HG02852 (cell line): ENCODE results near the gene PINLYP.
"Not testable (repeated sequence)": the region's sequence is repeated elsewhere in the genome, so short reads cannot be mapped to it uniquely, and the experiment has no call there.

Experiments used
- ATAC-seq: cut with Tn5 transposase; IDR thresholded peaks from one replicate; pipeline ENCODE4 v1.9.1; 2021; ENCODE audit warnings: mild to moderate bottlenecking, moderate library complexity; ENCODE audit not compliant: unreplicated experiment

Gene PINLYP

DNA sequence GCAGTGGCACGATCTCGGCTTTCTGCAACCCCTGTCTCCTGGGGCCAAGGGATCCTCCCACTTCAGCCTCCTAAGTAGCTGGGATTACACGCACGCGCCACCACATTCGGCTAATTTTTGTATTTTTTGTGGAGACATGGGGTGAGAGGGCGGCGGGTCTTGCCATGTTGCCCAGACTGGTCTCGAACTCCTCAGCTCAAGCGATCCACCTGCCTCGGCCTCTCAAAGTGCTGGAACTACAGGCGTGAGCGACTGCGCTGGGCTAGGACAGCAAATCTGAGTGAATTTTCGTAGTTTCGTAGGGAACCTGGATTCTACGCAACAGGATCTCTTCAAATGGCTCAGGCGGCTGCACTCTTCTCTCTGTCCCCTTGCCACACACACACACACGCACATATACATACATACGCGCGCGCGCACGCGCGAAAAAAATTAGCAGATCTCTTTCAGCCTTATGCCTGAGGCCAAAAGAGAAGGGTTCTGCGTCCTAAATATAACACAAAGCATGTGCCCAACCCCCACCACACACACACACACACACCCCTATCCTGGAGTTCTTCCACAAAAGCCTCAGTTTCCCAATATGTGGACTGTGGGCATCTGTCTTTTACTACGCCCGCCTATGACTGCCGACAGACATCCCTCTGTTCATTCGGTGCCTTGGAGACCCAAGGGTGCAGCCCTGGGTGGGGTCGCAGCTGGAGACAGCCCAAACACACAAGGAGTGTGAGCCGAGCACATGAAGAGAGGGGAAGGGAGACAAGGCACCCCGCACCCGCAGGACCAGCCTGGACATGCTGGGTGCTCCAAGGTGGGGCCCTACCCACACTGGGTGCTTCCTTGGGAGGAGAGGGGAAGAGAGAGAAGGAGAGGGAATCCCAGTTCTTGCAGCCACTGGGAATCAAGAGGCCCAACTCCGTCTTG is 616 bp downstream of the PINLYP start:
- peak; percentile 7 for ATAC-seq

DNA sequence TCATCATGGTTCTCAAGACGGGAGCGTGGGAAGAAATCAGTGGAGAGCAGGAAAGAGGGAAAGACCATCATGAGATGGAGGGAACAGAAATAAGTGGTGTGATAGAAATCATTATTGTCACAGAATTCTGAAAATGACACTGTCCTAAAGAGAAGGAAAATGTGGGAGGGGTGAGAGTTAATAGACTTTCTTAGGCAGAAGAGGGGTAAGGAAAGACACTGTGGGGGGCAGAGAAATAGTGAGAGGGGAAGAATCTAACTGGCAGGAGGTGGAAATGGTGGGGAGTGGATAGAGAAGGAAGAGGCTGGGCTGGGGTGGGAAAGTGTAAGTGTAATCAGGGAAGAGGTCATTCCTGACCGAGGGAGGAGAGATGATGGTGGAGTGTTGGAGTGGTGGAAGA is 3.2 kb downstream of the PINLYP start:
- no peak for ATAC-seq

GRCh38 chr19:43581467-43581866 is 5.9 kb downstream of the PINLYP start:
- no peak for ATAC-seq

GRCh38 chr19:43582495-43582894 is 6.9 kb downstream of the PINLYP start:
- ATAC-seq, result no peak

- ATAC-seq, result no peak
Measured at GRCh38 chr19:43584484-43584883, 8.9 kb downstream of the PINLYP start.

GRCh38 chr19:43586346-43586745 is 10.7 kb downstream of the PINLYP start:
- ATAC-seq, result no peak

GRCh38 chr19:43587029-43587428 is 11.4 kb downstream of the PINLYP start:
- ATAC-seq, result not testable (repeated sequence)

DNA sequence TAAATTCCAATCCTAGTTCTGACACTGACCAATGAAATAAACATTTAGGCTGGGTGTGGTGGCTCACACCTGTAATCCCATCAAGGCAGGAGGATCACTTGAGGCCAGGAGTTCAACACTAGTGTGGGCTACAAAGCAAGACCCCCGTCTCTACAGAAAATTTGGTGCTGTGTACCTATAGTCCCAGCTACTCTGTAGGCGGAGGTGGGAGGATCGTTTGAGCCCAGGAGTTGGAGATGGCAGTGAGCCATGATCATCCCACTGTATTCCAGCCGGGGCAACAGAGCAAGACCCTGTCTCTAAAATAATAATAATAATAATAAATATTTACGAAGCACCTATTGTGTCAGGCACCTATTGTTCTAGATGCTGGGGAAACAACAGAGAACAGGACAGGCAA is 13.7 kb downstream of the PINLYP start:
- no peak for ATAC-seq

DNA sequence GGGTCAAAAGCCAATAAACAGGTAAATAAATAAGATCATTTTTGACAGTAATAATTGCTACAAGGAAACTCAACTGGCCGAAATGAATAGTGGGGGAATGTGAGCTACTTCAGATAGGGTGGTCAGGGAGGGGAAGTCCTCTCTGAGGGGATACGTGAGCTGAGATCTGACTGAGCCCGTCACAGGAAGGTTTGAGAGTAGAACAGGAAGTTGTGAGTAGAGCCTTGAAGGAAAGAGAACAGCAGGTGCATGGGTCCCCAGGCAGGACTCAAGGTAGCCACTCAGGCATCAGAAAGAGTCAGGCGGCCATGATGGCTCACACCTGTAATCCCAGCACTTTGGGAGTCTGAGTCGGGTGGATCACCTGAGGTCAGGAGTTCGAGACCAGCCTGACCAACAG is 14.1 kb downstream of the PINLYP start:
- ATAC-seq, result no peak

DNA sequence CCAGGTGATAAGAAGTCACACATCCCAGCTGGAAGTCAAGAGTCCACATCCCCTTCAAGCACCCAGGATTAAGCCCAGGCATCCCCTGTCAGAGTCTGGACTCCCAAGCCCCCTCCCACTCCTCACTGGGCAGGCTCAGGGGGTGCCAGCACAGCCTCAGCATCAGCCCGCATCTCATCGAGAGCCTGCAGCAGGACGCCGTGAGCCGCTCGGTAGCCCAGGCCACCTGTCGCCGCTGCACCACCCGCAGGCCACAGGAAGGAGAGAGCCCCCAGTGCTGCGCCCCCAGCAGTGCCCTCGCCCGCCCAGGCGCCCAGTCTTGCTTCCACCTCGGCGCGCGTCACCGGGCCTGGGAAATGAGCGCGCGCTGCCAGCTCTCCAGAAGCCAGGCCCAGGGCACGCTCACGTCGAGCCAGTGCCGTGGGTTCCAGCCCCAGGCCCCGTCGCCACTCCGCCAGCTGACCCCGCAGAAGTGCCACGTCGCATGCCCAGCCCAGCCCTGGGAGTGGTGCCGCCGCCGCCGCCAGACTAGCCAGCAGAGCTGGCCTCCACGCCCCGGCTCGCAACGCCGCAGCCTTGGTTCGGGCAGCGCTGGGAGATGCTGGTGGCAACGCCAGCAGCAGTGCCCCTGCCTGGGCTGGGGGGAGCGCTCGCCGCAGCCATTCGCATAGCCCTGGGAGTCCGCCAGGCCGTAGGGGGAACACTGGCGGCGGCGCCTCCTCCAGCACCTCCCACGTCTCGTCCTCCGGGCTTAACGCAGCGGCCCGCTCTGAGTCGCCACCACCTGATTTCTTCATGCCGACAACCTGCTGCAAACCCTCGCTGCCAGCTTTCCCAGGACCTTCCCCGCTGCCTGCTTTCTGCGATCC is 16.5 kb downstream of the PINLYP start:
- ATAC-seq, result no peak

- ATAC-seq, result no peak
Measured at GRCh38 chr19:43592800-43593350, 17.3 kb downstream of the PINLYP start.

- ATAC-seq, result no peak
Measured at GRCh38 chr19:43594081-43594697, 18.6 kb downstream of the PINLYP start.

DNA sequence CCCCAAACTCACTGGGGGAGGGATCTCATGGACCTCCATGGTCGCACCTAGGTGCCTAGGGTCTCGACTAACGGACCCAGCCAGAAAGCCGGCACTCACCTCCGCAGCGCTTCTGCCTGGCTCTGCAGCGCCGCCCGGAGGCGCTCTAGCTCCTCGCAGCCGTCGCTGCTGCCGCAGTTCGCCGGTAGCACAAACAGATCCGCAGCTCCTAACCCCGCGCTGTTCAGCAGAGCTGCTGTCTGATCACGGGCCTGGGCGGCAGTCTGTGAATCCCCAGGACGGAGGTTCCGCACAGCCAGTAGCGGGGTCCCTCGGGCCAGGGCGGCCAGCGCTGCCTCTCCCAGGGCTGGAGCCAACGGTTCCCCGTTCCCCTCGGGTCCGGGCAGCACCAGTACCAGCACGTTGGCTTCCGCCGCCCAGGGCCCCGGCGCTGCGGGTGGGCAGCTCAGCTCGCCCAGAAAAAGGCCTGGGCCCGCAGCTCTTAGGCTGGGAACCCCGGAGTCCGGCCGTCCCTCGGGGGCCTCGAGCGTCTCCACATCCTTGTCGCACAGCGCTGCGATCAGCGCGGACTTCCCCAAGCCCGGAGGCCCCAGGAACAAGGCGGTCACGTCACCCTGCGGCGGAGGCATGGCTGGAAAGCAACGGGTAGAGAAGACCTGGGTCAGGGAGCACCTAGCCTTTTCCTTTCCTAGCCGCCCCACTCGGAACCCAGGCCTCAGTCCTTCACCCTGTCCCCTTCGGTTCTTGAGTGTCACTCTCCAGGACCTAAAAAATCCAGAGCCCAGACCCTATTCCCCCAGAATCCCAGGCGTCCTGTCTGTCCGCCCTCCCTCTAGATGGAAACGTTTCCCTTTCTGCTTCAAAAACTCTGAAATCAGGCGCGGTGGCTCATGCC is 19.4 kb downstream of the PINLYP start:
- ATAC-seq, result no peak

GRCh38 chr19:43595605-43595998 is 20.0 kb downstream of the PINLYP start:
- peak; percentile 8 for ATAC-seq

GRCh38 chr19:43595999-43596841 is 20.6 kb downstream of the PINLYP start, which contains the start of the genes IRGQ and ZNF576:
Gene IRGQ, minus strand, starts transcription at chr19:43596134. Its CDS starts 796 bp downstream, at chr19:43595338.
Gene ZNF576, plus strand, starts transcription at chr19:43596595. Its CDS starts 514 bp downstream, at chr19:43597109.
- peak; percentile 79 for ATAC-seq

DNA sequence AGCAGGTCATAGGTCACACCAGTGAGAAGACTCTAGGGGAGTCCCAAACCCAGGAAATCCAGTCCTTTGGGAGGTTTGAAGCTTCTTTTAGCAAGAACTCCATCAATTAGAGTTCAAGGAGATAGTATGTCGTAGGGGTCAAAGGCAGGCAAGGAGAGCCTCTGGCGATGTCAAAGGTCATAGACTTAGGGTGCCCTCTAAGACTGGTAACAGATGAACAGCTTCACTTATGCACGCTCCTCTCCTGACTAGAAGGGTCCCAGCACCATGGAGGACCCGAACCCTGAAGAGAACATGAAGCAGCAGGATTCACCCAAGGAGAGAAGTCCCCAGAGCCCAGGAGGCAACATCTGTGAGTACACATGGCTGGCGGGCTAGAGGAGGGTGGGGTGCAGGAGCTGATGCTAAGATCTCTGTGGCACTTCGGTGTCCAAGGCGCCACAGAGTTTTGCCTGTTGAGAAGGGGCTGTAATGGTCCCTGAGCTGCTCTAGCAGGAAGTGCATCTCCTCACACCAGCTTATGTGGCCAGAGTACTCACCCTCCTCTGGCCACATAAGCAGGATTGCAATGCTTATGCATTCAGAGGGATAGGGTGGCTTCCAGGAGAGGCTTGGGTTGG is 21.4 kb downstream of the PINLYP start:
- no peak for ATAC-seq

GRCh38 chr19:43597876-43598275 is 22.3 kb downstream of the PINLYP start:
- no peak for ATAC-seq

DNA sequence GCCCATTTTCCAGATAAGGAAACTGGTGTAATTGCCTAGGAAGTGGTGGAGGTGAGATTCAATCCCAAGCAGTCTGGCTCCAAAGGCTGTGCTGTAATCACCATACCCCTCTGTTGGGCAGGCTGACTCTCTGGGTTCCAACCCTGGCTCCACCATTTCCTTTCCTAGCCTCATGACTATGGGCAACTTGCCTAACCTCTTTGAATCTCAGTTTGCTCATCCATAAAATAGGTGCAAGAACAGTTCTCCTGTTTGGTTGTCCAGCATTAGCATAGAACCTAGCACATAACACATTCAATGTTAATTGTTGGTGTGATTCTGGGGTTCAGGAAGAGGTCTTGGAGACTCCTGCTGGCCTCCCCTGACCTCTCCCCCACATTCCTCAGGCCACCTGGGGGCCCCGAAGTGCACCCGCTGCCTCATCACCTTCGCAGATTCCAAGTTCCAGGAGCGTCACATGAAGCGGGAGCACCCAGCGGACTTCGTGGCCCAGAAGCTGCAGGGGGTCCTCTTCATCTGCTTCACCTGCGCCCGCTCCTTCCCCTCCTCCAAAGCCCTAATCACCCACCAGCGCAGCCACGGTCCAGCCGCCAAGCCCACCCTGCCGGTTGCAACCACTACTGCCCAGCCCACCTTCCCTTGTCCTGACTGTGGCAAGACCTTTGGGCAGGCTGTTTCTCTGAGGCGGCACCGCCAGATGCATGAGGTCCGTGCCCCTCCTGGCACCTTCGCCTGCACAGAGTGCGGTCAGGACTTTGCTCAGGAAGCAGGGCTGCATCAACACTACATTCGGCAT is 23.0 kb downstream of the PINLYP start:
- no peak for ATAC-seq
